ENCODE data around the gene AP2M1. TPM values are rescaled to one million over a fixed set of nuclear protein-coding genes. Genes with fewer than 3 reads are reported as not detected.

Gene AP2M1
- total RNA-seq, 3 donors from 2014 or later, result 195 to 240 (median 204) TPM

DNA sequence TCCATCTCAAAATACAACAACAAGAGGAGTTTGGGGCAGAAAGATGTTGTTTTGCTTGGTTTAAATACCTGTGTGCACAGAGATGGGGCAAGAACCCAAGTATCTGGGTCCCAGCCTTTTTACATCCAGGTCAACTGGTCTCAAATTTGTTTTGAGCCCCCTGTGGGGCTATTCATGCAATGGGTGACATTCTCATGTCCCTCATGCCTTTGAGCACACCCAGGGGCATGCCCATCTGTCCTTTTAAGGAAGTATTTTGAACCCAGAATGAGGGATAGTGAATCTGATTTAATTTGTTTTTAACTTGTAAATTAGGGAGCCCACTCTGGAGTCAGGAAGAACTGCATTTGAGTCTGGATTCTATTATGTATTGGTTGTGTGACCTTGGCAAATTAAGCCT is 26.2 kb downstream of the AP2M1 start:
- H3K4me3 ChIP-seq, result no peak overlapping the region
- intact Hi-C loops (cut with DNase I; ENCODE audit: low total_unique reads), result no loop called here

DNA sequence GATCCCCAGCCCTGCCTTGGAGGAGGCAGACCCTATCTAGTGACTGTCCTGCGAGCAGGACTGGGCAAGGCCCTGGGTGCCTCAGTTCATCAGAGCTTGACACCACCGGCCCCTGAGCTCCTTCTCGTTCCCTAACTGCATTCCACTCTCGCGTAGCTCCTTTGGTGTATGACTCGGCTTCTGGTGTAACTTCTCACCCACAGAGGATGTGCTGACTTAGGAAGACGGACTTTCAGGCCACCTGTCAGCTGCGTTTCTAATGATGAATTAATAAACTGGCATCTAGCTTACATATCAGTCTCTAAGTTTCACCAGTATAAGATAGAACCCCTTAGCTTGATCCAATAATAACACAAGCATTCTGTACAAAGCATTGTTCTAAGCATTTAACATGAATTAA is 28.9 kb downstream of the AP2M1 start:
- Histone ChIP-seq H3K9me3 (no peaks in the 10 kb centered on the region), H3K27me3 (peaks cover 5 to 6% of the 10 kb centered on the region in 2 donors), H3K27ac (no peak overlapping the region), H3K4me3 (no peak overlapping the region), H3K4me1 (no peaks in the 10 kb centered on the region), H3K36me3 (no peaks in the 10 kb centered on the region)
- DNase-seq (ENCODE audit: low spot score in 2 of 2), result no peak
- no peak for TF ChIP-seq POLR2AphosphoS5 (IDR thresholded peaks at IDR 0.05)
- TF ChIP-seq, protein P1, sequence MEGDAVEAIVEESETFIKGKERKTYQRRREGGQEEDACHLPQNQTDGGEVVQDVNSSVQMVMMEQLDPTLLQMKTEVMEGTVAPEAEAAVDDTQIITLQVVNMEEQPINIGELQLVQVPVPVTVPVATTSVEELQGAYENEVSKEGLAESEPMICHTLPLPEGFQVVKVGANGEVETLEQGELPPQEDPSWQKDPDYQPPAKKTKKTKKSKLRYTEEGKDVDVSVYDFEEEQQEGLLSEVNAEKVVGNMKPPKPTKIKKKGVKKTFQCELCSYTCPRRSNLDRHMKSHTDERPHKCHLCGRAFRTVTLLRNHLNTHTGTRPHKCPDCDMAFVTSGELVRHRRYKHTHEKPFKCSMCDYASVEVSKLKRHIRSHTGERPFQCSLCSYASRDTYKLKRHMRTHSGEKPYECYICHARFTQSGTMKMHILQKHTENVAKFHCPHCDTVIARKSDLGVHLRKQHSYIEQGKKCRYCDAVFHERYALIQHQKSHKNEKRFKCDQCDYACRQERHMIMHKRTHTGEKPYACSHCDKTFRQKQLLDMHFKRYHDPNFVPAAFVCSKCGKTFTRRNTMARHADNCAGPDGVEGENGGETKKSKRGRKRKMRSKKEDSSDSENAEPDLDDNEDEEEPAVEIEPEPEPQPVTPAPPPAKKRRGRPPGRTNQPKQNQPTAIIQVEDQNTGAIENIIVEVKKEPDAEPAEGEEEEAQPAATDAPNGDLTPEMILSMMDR (IDR thresholded peaks at IDR 0.05), result no peak
- no peak for TF ChIP-seq POLR2A (IDR thresholded peaks at IDR 0.05)
- intact Hi-C loops (cut with DNase I; ENCODE audit: low total_unique reads), result no loop called here

More for the DNA sequence above, 26.2 kb downstream of the AP2M1 start:
- Histone ChIP-seq H3K9me3 (no peaks in the 10 kb centered on the region), H3K36me3 (no peaks in the 10 kb centered on the region), H3K27ac (no peak overlapping the region), H3K27me3 (no peaks in the 10 kb centered on the region), H3K4me1 (no peaks in the 10 kb centered on the region)
- no peak for DNase-seq (ENCODE audit: low spot score in 2 of 2)
- TF ChIP-seq POLR2AphosphoS5 (IDR thresholded peaks at IDR 0.05) (no peak), POLR2A (IDR thresholded peaks at IDR 0.05) (no peak)
- TF ChIP-seq, protein P1 (IDR thresholded peaks at IDR 0.05), result no peak

DNA sequence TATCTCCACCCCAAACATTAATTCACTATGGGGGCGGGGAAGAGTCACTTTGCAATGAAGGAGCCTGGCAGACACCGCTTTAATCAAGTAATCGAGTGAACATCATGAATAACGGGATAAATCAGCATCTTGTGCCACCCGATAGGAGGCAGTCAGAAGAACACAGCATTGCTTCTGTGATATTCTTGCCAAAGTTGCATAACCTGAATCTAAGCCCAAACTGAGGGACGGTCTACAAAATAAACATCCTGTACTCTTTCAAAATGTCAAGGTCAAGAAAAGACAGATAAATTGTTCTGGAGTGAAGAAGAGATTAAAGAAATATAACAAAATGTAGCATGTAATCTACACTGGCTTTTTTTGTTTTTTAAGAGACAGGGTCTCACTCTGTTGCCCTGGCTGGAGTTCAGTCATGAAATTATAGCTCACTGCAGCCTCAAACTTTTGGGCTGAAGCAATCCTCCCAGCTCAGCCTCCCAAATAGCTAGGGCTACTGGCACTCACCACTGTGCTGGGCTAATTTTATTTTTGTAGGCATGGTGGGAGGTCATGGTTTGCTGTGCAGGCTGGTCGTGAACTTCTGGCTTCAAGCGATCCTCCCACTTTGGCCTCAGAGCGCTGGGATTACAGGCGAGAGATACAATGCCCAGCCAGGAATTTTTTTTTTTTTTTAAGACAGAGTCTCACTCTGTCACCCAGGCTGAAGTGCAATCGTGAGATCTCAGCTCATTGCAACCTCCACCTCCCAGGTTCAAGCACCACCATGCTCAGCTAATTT is 34.7 kb downstream of the AP2M1 start:
- no peaks in the 10 kb centered on the region for H3K9me3 ChIP-seq
- intact Hi-C loops (cut with DNase I; ENCODE audit: low total_unique reads), result no loop called here
- no peak for TF ChIP-seq POLR2A (IDR thresholded peaks at IDR 0.05)
- TF ChIP-seq, protein P1 (IDR thresholded peaks at IDR 0.05), result no peak
- H3K4me3 ChIP-seq, result no peak overlapping the region
- H3K4me1 ChIP-seq, result no peaks in the 10 kb centered on the region
- H3K27ac ChIP-seq, result no peak overlapping the region
- peaks cover 5 to 6% of the 10 kb centered on the region in 2 donors for H3K27me3 ChIP-seq
- no peak for DNase-seq (ENCODE audit: low spot score in 2 of 2)
- no peaks in the 10 kb centered on the region for H3K36me3 ChIP-seq

DNA sequence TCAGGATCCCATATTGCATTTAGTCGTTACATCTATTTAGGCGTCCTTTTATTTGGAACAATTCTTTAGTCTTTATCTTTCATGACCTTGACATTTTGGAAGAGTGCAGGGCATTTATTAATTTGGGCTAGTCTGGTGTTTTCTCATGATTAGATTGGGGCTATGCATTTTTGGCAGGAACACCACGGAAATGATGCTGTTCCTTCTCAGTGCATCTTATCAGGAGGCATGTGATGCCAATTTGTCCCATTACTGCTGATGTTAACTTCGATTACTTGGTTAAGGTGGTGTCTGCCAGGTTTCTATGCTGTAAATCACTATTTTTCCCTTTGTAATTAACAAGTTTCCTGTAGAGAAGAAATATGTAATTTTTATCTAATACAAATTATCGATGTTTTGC is 36.6 kb downstream of the AP2M1 start:
- H3K36me3 ChIP-seq, result no peaks in the 10 kb centered on the region
- intact Hi-C loops (cut with DNase I; ENCODE audit: low total_unique reads), result loop anchor here (5.0 kb wide), 1 partner anchor 496 kb away; no protein-coding TSS in a partner anchor
- no peaks in the 10 kb centered on the region for H3K9me3 ChIP-seq
- peaks cover 5 to 6% of the 10 kb centered on the region in 2 donors for H3K27me3 ChIP-seq
- H3K4me1 ChIP-seq, result no peaks in the 10 kb centered on the region
- TF ChIP-seq, protein P1 (IDR thresholded peaks at IDR 0.05), result no peak
- TF ChIP-seq POLR2AphosphoS5 (IDR thresholded peaks at IDR 0.05) (no peak), POLR2A (IDR thresholded peaks at IDR 0.05) (no peak)
- no peak overlapping the region for H3K4me3 ChIP-seq
- DNase-seq (ENCODE audit: low spot score in 2 of 2), result no peak
- no peak overlapping the region for H3K27ac ChIP-seq

DNA sequence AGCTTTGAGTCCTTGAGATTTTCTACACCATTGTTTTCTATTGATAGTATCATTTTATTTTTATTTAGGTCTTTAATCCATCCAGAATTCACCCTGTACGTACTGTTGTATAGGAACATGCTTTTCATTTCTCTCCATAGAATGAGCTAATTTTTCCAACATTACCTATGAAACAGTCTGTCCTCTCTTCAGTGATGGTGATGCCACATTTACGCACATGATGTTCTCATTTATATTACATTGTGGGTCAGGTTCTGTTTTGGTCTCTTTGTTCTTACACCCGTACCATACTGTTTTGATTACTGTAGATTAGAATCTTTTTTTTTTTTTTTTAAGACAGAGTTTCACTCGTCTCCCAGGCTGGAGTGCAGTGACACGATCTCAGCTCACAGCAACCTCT is 37.1 kb downstream of the AP2M1 start:
- H3K27ac ChIP-seq, result no peak overlapping the region

More for the DNA sequence above, 37.1 kb downstream of the AP2M1 start:
- intact Hi-C loops (cut with DNase I; ENCODE audit: low total_unique reads), result loop anchor here (5.0 kb wide), 1 partner anchor 496 kb away; no protein-coding TSS in a partner anchor
- H3K4me3 ChIP-seq, result no peak overlapping the region
- no peak for DNase-seq (ENCODE audit: low spot score in 2 of 2)
- no peaks in the 10 kb centered on the region for H3K4me1 ChIP-seq
- TF ChIP-seq POLR2AphosphoS5 (IDR thresholded peaks at IDR 0.05) (no peak), POLR2A (IDR thresholded peaks at IDR 0.05) (no peak)
- TF ChIP-seq, protein P1 (IDR thresholded peaks at IDR 0.05), result no peak
- H3K9me3 ChIP-seq, result no peaks in the 10 kb centered on the region
- H3K36me3 ChIP-seq, result no peaks in the 10 kb centered on the region
- H3K27me3 ChIP-seq, result peaks cover 3 to 5% of the 10 kb centered on the region in 2 donors

Data from breast epithelium (tissue), 4 donors.